DMS153 treated with DMSO at 0.1 percent for 48 hours (cell line): ENCODE data around the gene COQ8A.
A peak's percentile ranks its signal among the peaks of the same experiment; 100 is the strongest.

ENCODE experiments used
- DNase-seq: peaks from one replicate; lab custom pipeline; 2025; ENCODE audit not compliant: unreplicated experiment; lab: John Stamatoyannopoulos, UW

COQ8A gene

GRCh38 chr1:226940029-226940805, at the start of gene COQ8A:
Gene COQ8A (plus strand): TSS chr1:226940294. CDS start chr1:226961386, 21,092 bp downstream.
- peak; percentile 100 for DNase-seq

GRCh38 chr1:226890331-226891108, 49.6 kb upstream of the COQ8A start:
- no peak for DNase-seq

- DNase-seq, result no peak
Measured at GRCh38 chr1:226891346-226891745, 48.7 kb upstream of the COQ8A start.

GRCh38 chr1:226891846-226892523, 48.1 kb upstream of the COQ8A start:
- DNase-seq, result no peak

- DNase-seq, result no peak
Measured at GRCh38 chr1:226892524-226892875, 47.6 kb upstream of the COQ8A start.

GRCh38 chr1:226893936-226894335, 46.2 kb upstream of the COQ8A start:
- DNase-seq, result no peak

GRCh38 chr1:226894826-226895225, 45.3 kb upstream of the COQ8A start:
- no peak for DNase-seq

- DNase-seq, result no peak
Measured at GRCh38 chr1:226895644-226896043, 44.5 kb upstream of the COQ8A start.

GRCh38 chr1:226898246-226898645, 41.8 kb upstream of the COQ8A start:
- DNase-seq, result no peak

- no peak for DNase-seq
Measured at GRCh38 chr1:226901421-226901820, 38.7 kb upstream of the COQ8A start.

GRCh38 chr1:226902601-226903000, 37.5 kb upstream of the COQ8A start:
- no peak for DNase-seq

GRCh38 chr1:226903819-226904716, 36.0 kb upstream of the COQ8A start:
- no peak for DNase-seq

- DNase-seq, result no peak
Measured at GRCh38 chr1:226904772-226905171, 35.3 kb upstream of the COQ8A start.

- DNase-seq, result no peak
Measured at GRCh38 chr1:226908419-226908818, 31.7 kb upstream of the COQ8A start.

- DNase-seq, result no peak
Measured at GRCh38 chr1:226908913-226909312, 31.2 kb upstream of the COQ8A start.

- no peak for DNase-seq
Measured at GRCh38 chr1:226912587-226913176, 27.4 kb upstream of the COQ8A start.

- no peak for DNase-seq
Measured at GRCh38 chr1:226915672-226915995, 24.5 kb upstream of the COQ8A start.

GRCh38 chr1:226916497-226916896, 23.6 kb upstream of the COQ8A start:
- no peak for DNase-seq

GRCh38 chr1:226919587-226919986, 20.5 kb upstream of the COQ8A start:
- no peak for DNase-seq

- no peak for DNase-seq
Measured at GRCh38 chr1:226919995-226920394, 20.1 kb upstream of the COQ8A start.
